Hepatocyte (in vitro differentiated cells): Measurements from ENCODE around the gene FAM47C.
"Not testable (repeated sequence)": the region's sequence is repeated elsewhere in the genome, so short reads cannot be mapped to it uniquely, and the experiment has no call there.

Experiments used
- EZH2 ChIP-seq: fragments of 200-600 bp; sonication (generic); IDR thresholded peaks from 2 replicates; pipeline ENCODE4 v1.6.1; 2016; ENCODE audit warnings: antibody characterized with exemption, mild to moderate bottlenecking, borderline replicate concordance
- EZH2phosphoT487 ChIP-seq: fragments of 200-600 bp; sonication (generic); IDR thresholded peaks from one replicate; pipeline ENCODE4 v1.6.1; 2018; ENCODE audit warnings: antibody characterized with exemption, mild to moderate bottlenecking, low read depth, moderate library complexity; ENCODE audit not compliant: unreplicated experiment, severe bottlenecking
- TF ChIP-seq, protein P1 (sequence below): fragments of 200-600 bp; sonication (generic); IDR thresholded peaks from 2 replicates; pipeline ENCODE4 v1.5.1; 2016; ENCODE audit warnings: antibody characterized with exemption, mild to moderate bottlenecking; ENCODE audit not compliant: poor library complexity

DNA sequence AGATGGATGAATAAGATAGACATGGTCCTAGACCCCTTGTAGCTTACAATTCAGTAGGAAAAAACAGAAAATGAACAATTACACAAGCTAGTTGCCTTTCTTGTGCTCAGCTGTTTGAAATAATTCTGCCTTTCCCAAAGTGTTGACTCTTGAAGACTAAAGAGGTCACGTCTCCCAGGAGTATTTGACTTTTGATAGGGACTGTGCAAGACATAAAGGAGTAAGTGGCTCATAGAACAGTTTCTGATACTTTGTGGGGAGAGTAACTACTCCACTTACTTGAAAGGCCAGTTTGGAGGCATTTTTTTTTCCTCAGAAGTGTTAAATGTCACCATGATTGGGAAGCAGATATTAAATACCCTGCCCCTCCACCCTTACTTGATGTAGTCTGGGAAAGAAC lies 21.0 kb upstream of the FAM47C start:
- not testable (repeated sequence) for TF ChIP-seq EZH2phosphoT487, EZH2
- TF ChIP-seq, protein P1, sequence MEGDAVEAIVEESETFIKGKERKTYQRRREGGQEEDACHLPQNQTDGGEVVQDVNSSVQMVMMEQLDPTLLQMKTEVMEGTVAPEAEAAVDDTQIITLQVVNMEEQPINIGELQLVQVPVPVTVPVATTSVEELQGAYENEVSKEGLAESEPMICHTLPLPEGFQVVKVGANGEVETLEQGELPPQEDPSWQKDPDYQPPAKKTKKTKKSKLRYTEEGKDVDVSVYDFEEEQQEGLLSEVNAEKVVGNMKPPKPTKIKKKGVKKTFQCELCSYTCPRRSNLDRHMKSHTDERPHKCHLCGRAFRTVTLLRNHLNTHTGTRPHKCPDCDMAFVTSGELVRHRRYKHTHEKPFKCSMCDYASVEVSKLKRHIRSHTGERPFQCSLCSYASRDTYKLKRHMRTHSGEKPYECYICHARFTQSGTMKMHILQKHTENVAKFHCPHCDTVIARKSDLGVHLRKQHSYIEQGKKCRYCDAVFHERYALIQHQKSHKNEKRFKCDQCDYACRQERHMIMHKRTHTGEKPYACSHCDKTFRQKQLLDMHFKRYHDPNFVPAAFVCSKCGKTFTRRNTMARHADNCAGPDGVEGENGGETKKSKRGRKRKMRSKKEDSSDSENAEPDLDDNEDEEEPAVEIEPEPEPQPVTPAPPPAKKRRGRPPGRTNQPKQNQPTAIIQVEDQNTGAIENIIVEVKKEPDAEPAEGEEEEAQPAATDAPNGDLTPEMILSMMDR: not testable (repeated sequence)
